K562 (cell line): ENCODE data around the gene MAD1L1. TPM values are rescaled to one million over a fixed set of nuclear protein-coding genes. Genes with fewer than 3 reads are reported as not detected.

Experiments used
- ATAC-seq: fragments of 200-7000 bp; cut with Tn5 transposase; 3 replicates; pipeline ENCODE4 v1.9.1; 2020; ENCODE audit warnings: moderate library complexity
- BruUV-seq: library from RNA; stranded (reverse); fragments of 400-500 nt; replicated peaks from 2 replicates; lab custom pipeline; 2021; lab: Mats Ljungman, UMichigan
- CTCF ChIA-PET: fragments of 300-600 bp; formaldehyde crosslinking; extraction: SDS; loops from one replicate; lab custom pipeline; 2021; ENCODE audit warnings: low intra/inter-chr PET ratio; lab: Yijun Ruan, JAX
- POLR2A ChIA-PET: fragments of 300-600, 350-650 bp; sonication (Branson Sonifier 250); formaldehyde crosslinking; extraction: SDS; loops from one replicate; lab custom pipeline; 2021; ENCODE audit warnings: antibody characterized with exemption, inconsistent platforms; lab: Yijun Ruan, JAX
- DNase-seq, 4 experiments: peaks; one replicate each; pipeline versions ENCODE4 v3.0.0 to v3.0.0-alpha.2; 2011 to 2018; ENCODE audit warnings: low spot score in 3 of 4, mixed read lengths in 3 of 4; ENCODE audit errors: extremely low read depth in 1 of 4
- FAIRE-seq: peaks from 2 replicates; lab custom pipeline; 2011; peaks lifted over from hg19 to GRCh38; lab: Jason Lieb, UNC
- H2AFZ ChIP-seq: 2 replicates; pipeline ENCODE4 v1.6.0; 2011; ENCODE audit warnings: low read depth, low read length, control low read depth, inconsistent platforms
- H3K27ac ChIP-seq: fragments of 200-600 bp; 3 replicates; pipeline ENCODE4 v1.8.0; 2011; ENCODE audit warnings: low read depth, mild to moderate bottlenecking, control low read depth, inconsistent platforms, low read length, moderate library complexity, mixed read lengths; ENCODE audit errors: extremely low read depth
- H3K27me3 ChIP-seq, 2 experiments: fragments of 300-600 bp in 1 of 2; 2 replicates in 1 of 2; 3 replicates in 1 of 2; pipeline versions ENCODE4 v1.6.0 to v1.8.0; 2011; ENCODE audit warnings: inconsistent platforms in 2 of 2, low read length in 2 of 2, mild to moderate bottlenecking in 1 of 2, mixed read lengths in 1 of 2, moderate library complexity in 1 of 2; ENCODE audit not compliant: control insufficient read depth in 2 of 2, insufficient read depth in 2 of 2
- H3K36me3 ChIP-seq: fragments of 300-600 bp; 3 replicates; pipeline ENCODE4 v1.8.0; 2011; ENCODE audit warnings: mild to moderate bottlenecking, low read length, inconsistent platforms; ENCODE audit not compliant: control insufficient read depth, insufficient read depth
- H3K4me1 ChIP-seq, 2 experiments: fragments of 200-600 bp in 1 of 2; replicated peaks in 1 of 2; 2 replicates in 1 of 2; 3 replicates in 1 of 2; pipeline versions ENCODE4 v1.5.1 to v1.8.0; 2011; ENCODE audit warnings: inconsistent platforms in 2 of 2, low read length in 2 of 2, mild to moderate bottlenecking in 1 of 2, mixed read lengths in 1 of 2, moderate library complexity in 1 of 2; ENCODE audit not compliant: control insufficient read depth in 2 of 2, insufficient read depth in 2 of 2
- H3K4me2 ChIP-seq: 2 replicates; pipeline ENCODE4 v1.6.1; 2011; ENCODE audit warnings: low read length, control low read depth, inconsistent platforms, mixed read lengths; ENCODE audit not compliant: insufficient read depth
- H3K4me3 ChIP-seq: fragments of 200-600 bp; sonication (generic), shearing (Covaris generic); 2 replicates; pipeline ENCODE4 v1.5.1; 2016; ENCODE audit warnings: control low read depth, inconsistent platforms
- H3K79me2 ChIP-seq: fragments of 200-600 bp; 3 replicates; pipeline ENCODE4 v1.8.0; 2011; ENCODE audit warnings: low read length, inconsistent platforms; ENCODE audit not compliant: control insufficient read depth, insufficient read depth
- H3K9ac ChIP-seq, 2 experiments: 2 replicates each; pipeline versions ENCODE4 v1.6.0 to v1.6.1; 2011; ENCODE audit warnings: low read depth in 2 of 2, low read length in 2 of 2, control low read depth in 1 of 2, inconsistent platforms in 1 of 2, mild to moderate bottlenecking in 1 of 2, mixed read lengths in 1 of 2; ENCODE audit not compliant: insufficient read depth in 1 of 2
- H3K9me1 ChIP-seq: one replicate; pipeline ENCODE4 v1.6.0; 2011; ENCODE audit warnings: inconsistent platforms, mild to moderate bottlenecking, low read length, moderate library complexity; ENCODE audit not compliant: control insufficient read depth, insufficient read depth
- H3K9me3 ChIP-seq: replicated peaks from 2 replicates; pipeline ENCODE4 v1.5.1; 2011; ENCODE audit warnings: low read depth, low read length, inconsistent platforms; ENCODE audit not compliant: control insufficient read depth, insufficient read depth
- H4K20me1 ChIP-seq: replicated peaks from 2 replicates; pipeline ENCODE4 v1.6.1; 2011; ENCODE audit warnings: low read length, inconsistent platforms, mixed read lengths; ENCODE audit not compliant: control insufficient read depth, insufficient read depth
- DNMT1 ChIP-seq: fragments of 450-650 bp; IDR thresholded peaks from 2 replicates; pipeline ENCODE4 v1.6.1; 2016; ENCODE audit warnings: antibody characterized with exemption, mild to moderate bottlenecking
- KLF13 ChIP-seq: fragments of 450-650 bp; IDR thresholded peaks from 2 replicates; pipeline ENCODE4 v1.6.1; 2016; ENCODE audit warnings: missing genetic modification characterization, low read depth, mild to moderate bottlenecking, missing compliant biosample characterization, moderate library complexity, borderline replicate concordance
- NR1H2 ChIP-seq: sonication (generic); formaldehyde crosslinking; IDR thresholded peaks from 2 replicates; pipeline ENCODE4 v1.4.0; 2020; ENCODE audit warnings: mild to moderate bottlenecking, missing genetic modification reagents
- TCF3 ChIP-seq: sonication (generic); formaldehyde crosslinking; IDR thresholded peaks from 2 replicates; pipeline ENCODE4 v1.4.0; 2020; ENCODE audit warnings: mild to moderate bottlenecking, missing genetic modification reagents
- ZC3H11A ChIP-seq: IDR thresholded peaks from 2 replicates; pipeline ENCODE4 v1.6.1; 2012; ENCODE audit warnings: low read depth, low read length, improper control_type of control experiment
- ZNF174 ChIP-seq: fragments of 250-450 bp; sonication (Bioruptor Pico); IDR thresholded peaks from 2 replicates; pipeline ENCODE4 v1.4.0; 2020; ENCODE audit warnings: mild to moderate bottlenecking
- ZNF217 ChIP-seq: sonication (generic); formaldehyde crosslinking; IDR thresholded peaks from 2 replicates; pipeline ENCODE4 v1.8.0; 2022; ENCODE audit warnings: mild to moderate bottlenecking, missing genetic modification reagents
- WGBS: fragments of 100-300 bp; shearing (Covaris generic); methylation state at CpG from one replicate; pipeline ENCODE4 v1.1.6; 2016; ENCODE audit warnings: low coverage, mixed read lengths; ENCODE audit not compliant: insufficient coverage; ENCODE audit errors: missing lambda C conversion rate; 5-methylcytosine and 5-hydroxymethylcytosine counted together
- in situ Hi-C: fragments of 300-500 bp; cut with MboI; formaldehyde crosslinking; loops from 4 replicates; pipeline ENCODE4 v1.15.0; 2018; ENCODE audit warnings: inconsistent platforms, mixed read lengths
- intact Hi-C: fragments of 100-400 bp; cut with micrococcal nuclease; formaldehyde crosslinking; loops from 2 replicates; pipeline ENCODE4 v1.14.2; 2022
- polyA plus RNA-seq, 8 experiments: library from polyadenylated mRNA; depleted of rRNA in 4 of 8; stranded (reverse) in 5 of 8; unstranded in 3 of 8; fragments of >200 nt; fragmentation: Nextera tagmentation in 2 of 8; fragmentation: Illumina TruSeq in 1 of 8; extraction: Ambion mirVana in 2 of 8; extraction: Trizol in 1 of 8; gene quantifications; 2 replicates each; pipeline versions ENCODE4 v1.2.1 to v1.2.3, GENCODE V29; 2011 to 2014; ENCODE audit warnings: inconsistent platforms in 1 of 8, missing spikeins in 1 of 8
- total RNA-seq, 7 experiments: library from RNA; depleted of rRNA in 6 of 7; stranded (reverse); fragments of >200 nt in 6 of 7; fragmentation: Illumina TruSeq in 2 of 7; extraction: Trizol in 2 of 7; gene quantifications; 2 replicates each; pipeline versions ENCODE4 v1.2.1 to v1.2.3, GENCODE V29; 2011 to 2021; ENCODE audit warnings: low replicate concordance in 1 of 7
- TF ChIP-seq, protein P1 (sequence below): IDR thresholded peaks from 2 replicates; pipeline ENCODE4 v1.6.1; 2011; ENCODE audit warnings: borderline replicate concordance, low read depth, mild to moderate bottlenecking, moderate library complexity, low read length; ENCODE audit not compliant: insufficient read depth, poor library complexity, severe bottlenecking
- TF ChIP-seq, protein P2 (sequence below): fragments of 450-650 bp; IDR thresholded peaks from 2 replicates; pipeline ENCODE4 v1.6.1; 2017; ENCODE audit warnings: mild to moderate bottlenecking, moderate library complexity
- TF ChIP-seq, protein P3 (sequence below): fragments of 250-450 bp; sonication (Bioruptor Pico); IDR thresholded peaks from 2 replicates; pipeline ENCODE4 v1.5.0; 2021
- TF ChIP-seq, protein P4 (sequence below): fragments of 250-450 bp; sonication (Bioruptor Pico); IDR thresholded peaks from 2 replicates; pipeline ENCODE4 v1.8.0; 2022; ENCODE audit warnings: inconsistent platforms, mild to moderate bottlenecking, moderate library complexity, borderline replicate concordance
- TF ChIP-seq, protein P5 (sequence below): fragments of 250-450 bp; sonication (Bioruptor Pico); IDR thresholded peaks from 2 replicates; pipeline ENCODE4 v1.5.1; 2021; ENCODE audit warnings: mild to moderate bottlenecking

The MAD1L1 gene
- total and polyA plus RNA-seq, 9 of the 15 experiments (the other 6 are each of a cell fraction or from before 2014, with no cell fraction given) = 1.7 to 89.7 (median 18.0) TPM

DNA sequence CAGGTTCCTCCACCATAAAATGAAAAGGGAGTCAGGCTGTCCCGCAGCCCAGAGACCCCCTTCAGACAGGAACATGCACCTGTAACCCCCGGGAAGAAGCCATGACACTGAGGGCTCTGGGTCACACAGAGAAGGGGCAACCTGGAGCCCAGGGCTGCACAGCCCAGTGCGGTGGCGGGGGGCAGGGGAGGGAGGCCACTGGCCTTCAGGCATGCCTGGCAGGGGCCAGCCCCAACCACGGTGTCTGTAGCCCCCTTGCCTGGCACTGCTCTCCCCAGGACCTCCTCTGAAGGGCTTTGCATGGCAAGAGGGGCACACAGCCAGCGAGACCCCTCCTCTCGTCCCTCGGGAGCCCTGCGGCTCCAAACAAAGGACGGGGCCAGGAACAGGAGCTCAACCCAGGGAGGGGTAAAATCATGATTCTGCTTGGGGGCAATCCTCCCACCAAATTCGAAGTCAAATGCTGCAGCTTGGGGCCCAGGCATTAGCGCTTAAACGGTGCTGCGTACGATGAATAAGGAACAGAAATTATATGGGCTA lies 235.1 kb downstream of the MAD1L1 start (continued):
- TF ChIP-seq, protein P1, sequence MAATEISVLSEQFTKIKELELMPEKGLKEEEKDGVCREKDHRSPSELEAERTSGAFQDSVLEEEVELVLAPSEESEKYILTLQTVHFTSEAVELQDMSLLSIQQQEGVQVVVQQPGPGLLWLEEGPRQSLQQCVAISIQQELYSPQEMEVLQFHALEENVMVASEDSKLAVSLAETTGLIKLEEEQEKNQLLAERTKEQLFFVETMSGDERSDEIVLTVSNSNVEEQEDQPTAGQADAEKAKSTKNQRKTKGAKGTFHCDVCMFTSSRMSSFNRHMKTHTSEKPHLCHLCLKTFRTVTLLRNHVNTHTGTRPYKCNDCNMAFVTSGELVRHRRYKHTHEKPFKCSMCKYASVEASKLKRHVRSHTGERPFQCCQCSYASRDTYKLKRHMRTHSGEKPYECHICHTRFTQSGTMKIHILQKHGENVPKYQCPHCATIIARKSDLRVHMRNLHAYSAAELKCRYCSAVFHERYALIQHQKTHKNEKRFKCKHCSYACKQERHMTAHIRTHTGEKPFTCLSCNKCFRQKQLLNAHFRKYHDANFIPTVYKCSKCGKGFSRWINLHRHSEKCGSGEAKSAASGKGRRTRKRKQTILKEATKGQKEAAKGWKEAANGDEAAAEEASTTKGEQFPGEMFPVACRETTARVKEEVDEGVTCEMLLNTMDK = no peak

DNA sequence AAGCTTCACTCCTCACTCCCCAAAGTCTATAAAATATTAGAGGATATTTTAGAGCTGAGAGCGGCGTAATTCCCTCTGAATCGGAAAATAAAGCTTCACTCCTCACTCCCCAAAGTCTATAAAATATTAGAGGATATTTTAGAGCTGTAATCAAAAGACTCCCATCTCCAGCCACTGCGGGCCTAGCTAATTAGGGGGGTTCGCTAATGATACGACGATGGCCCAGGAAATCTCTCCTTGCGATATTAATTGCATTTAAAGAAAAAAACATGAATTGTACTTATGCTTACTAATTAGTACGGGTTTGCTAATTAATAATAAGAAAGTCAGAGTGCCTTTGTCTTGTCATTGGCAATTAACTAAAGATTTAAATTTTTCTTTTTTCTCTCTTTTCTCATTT lies 235.9 kb downstream of the MAD1L1 start:
- Histone ChIP-seq H3K9me3 (no peaks in the 10 kb centered on the region), H3K79me2 (no peaks in the 10 kb centered on the region), H3K4me1 (peaks cover 0 to 39% of the 10 kb centered on the region in 2 experiments; a peak in 2 of 5 replicates), H3K9ac (no peak overlapping the region), H4K20me1 (no peaks in the 10 kb centered on the region), H3K4me2 (no peak overlapping the region), H3K27ac (no peak overlapping the region), H3K4me3 (no peak overlapping the region), H3K9me1 (peaks cover 2% of the 10 kb centered on the region), H3K36me3 (no peaks in the 10 kb centered on the region), H2AFZ (no peak overlapping the region), H3K27me3 (no peaks in the 10 kb centered on the region)
- in situ Hi-C loops = no loop called here
- no peak for DNase-seq
- 82% methylated on average over 9 of the region's 9 CpGs for WGBS
- FAIRE-seq = no peak
- intact Hi-C loops = no loop called here
- ChIA-PET POLR2A (interaction anchor here (0.6 to 1.0 kb wide), 2 partner anchors 18 to 416 kb away, joined by 3 read pairs; no protein-coding TSS in a partner anchor), CTCF (no interaction called here)
- no TSS peak for BruUV-seq
- no peak for ATAC-seq
- no peak for TF ChIP-seq TCF3 (CRISPR knock-in tag)
- TF ChIP-seq, protein P2, sequence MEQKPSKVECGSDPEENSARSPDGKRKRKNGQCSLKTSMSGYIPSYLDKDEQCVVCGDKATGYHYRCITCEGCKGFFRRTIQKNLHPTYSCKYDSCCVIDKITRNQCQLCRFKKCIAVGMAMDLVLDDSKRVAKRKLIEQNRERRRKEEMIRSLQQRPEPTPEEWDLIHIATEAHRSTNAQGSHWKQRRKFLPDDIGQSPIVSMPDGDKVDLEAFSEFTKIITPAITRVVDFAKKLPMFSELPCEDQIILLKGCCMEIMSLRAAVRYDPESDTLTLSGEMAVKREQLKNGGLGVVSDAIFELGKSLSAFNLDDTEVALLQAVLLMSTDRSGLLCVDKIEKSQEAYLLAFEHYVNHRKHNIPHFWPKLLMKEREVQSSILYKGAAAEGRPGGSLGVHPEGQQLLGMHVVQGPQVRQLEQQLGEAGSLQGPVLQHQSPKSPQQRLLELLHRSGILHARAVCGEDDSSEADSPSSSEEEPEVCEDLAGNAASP = no peak
- TF ChIP-seq, protein P3, sequence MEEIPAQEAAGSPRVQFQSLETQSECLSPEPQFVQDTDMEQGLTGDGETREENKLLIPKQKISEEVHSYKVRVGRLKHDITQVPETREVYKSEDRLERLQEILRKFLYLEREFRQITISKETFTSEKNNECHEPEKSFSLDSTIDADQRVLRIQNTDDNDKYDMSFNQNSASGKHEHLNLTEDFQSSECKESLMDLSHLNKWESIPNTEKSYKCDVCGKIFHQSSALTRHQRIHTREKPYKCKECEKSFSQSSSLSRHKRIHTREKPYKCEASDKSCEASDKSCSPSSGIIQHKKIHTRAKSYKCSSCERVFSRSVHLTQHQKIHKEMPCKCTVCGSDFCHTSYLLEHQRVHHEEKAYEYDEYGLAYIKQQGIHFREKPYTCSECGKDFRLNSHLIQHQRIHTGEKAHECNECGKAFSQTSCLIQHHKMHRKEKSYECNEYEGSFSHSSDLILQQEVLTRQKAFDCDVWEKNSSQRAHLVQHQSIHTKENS (CRISPR knock-in tag) = no peak
- TF ChIP-seq ZNF174 (CRISPR knock-in tag) = no peak
- TF ChIP-seq, protein P4, sequence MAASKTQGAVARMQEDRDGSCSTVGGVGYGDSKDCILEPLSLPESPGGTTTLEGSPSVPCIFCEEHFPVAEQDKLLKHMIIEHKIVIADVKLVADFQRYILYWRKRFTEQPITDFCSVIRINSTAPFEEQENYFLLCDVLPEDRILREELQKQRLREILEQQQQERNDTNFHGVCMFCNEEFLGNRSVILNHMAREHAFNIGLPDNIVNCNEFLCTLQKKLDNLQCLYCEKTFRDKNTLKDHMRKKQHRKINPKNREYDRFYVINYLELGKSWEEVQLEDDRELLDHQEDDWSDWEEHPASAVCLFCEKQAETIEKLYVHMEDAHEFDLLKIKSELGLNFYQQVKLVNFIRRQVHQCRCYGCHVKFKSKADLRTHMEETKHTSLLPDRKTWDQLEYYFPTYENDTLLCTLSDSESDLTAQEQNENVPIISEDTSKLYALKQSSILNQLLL (CRISPR knock-in tag) = no peak
- no peak for TF ChIP-seq ZNF217 (CRISPR knock-in tag)
- no peak for TF ChIP-seq DNMT1
- TF ChIP-seq, protein P5, sequence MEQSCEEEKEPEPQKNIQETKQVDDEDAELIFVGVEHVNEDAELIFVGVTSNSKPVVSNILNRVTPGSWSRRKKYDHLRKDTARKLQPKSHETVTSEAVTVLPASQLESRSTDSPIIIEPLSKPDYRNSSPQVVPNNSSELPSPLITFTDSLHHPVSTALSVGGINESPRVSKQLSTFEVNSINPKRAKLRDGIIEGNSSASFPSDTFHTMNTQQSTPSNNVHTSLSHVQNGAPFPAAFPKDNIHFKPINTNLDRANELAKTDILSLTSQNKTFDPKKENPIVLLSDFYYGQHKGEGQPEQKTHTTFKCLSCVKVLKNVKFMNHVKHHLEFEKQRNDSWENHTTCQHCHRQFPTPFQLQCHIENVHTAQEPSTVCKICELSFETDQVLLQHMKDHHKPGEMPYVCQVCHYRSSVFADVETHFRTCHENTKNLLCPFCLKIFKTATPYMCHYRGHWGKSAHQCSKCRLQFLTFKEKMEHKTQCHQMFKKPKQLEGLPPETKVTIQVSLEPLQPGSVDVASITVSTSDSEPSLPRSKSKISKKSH (CRISPR knock-in tag) = no peak
- no peak for TF ChIP-seq KLF13 (tag)
- no peak for TF ChIP-seq ZC3H11A
- no peak for TF ChIP-seq NR1H2
